GM19099 (cell line): ENCODE data around the gene KLF12.
A peak's percentile ranks its signal among the peaks of the same experiment; 100 is the strongest.

Experiments used
- POLR2A ChIP-seq: IDR thresholded peaks from 3 replicates; pipeline ENCODE4 v1.6.1; 2011; ENCODE audit warnings: low read depth; ENCODE audit not compliant: insufficient read length; ENCODE audit errors: extremely low read depth

KLF12 gene

DNA sequence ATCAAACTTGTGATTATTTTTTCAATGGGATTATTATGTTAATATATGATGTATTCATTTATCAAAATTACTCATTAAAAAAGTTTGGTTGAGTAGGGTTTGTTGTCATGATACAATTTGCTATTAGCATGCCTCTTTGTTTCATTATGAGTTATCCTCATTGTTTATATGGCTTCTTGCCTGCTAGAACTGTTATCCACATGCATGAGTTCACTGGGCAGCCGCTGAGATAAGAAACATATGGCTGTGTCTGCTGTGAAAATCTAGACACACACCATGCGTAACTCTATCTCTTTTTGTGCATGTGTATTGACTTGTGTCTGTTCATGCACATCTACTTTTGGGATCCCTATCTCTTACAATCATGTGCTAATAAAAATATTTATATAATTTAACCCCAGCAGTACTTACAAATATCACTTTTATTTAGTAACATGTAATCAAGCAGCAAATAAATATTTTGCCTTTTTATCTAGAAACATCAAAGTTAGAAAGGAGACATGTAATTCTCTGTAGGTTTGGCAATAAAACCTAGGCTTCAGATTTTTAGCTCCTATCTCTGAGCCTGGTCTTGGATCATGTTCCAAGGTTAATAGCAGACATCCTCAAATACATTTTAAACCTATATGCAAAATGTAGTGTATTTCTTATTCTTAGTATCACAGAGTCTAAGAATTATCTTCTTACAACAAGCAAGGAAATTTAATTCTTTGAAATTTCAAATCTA, 11.2 kb upstream of the KLF12 start:
- TF ChIP-seq POLR2A: no peak

DNA sequence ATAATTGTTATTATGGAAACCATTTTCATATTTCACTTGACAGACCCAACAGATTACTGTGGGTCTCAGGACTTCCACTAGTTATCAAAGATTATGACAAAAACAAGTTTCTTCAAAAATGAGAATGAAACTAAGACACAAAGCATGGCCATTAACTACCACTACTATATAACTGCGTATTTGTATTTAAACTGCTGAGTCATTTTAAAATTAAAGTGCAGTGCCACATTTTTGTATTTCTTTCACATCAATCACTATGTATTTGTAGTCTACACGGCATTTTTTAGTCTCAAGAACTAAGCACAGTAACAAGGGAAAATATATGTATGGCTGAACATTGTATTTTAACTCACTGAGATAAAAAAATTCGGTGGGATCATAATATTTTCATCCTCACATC, 10.1 kb upstream of the KLF12 start:
- TF ChIP-seq POLR2A: no peak

DNA sequence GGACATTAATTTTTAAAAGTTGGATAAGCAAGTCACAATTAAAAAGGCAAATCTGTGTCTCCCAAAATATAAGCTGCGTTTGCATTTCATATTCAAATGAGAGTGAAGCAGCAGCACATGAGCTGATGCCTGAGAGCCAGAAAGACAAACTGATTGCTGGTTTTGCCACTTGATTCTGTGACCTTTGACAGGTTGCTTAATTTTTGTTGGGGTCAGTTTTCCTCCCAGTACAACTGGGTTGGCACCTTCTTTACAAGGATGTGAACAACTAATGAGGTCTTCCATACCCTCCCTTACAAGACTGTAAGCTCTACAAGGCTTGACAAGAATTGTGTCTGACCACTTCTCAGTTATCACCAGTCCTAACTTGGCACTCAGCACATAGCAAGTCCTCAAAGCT, 8.1 kb upstream of the KLF12 start:
- TF ChIP-seq POLR2A: no peak

DNA sequence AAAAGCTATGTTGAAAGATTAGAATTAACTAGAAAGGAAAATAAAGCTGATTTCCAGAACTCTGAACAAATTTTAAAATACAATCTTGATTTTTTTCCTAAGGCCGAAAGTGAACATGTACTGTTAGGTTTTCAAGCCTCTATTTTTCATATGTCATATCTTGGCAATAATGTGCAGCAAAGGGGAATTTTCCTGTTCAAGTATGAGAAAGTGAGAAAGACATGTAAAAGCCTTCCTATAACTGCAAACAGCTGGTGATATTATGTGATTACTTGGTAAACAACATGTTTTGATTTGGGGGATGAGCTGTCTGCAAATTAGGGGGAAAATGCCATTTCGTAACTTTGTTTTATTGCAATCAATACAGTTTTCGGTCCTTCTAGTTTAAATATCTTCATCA, 4.0 kb upstream of the KLF12 start:
- TF ChIP-seq POLR2A: no peak

DNA sequence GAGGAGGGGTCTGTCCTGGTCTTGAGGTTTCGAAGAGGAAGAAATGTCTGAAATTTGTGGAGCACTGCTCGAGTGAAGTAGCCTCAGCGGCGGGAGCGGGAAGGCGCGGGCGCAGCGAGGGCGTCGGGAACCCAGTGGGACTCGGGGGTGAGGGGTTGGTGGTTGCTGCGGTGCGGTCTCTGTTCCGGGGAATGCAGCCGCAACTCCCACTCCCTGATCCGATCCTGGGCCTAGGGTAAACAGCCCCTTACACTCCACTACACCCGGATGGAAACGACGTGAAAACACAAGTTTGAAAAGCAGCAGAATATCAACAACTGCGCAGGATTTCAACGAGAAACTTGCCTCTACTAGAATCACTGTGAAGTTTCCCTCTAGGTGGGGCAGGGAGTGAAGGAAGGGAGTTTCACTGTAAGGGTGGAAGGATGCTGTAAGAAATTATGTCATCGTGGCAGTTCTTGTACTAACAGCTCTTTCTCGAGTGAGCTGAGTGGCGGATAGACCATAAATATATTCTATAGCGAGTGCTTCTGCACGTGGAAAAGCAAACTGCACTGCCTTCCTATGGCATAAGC, 2.0 kb upstream of the KLF12 start:
- no peak for TF ChIP-seq POLR2A

DNA sequence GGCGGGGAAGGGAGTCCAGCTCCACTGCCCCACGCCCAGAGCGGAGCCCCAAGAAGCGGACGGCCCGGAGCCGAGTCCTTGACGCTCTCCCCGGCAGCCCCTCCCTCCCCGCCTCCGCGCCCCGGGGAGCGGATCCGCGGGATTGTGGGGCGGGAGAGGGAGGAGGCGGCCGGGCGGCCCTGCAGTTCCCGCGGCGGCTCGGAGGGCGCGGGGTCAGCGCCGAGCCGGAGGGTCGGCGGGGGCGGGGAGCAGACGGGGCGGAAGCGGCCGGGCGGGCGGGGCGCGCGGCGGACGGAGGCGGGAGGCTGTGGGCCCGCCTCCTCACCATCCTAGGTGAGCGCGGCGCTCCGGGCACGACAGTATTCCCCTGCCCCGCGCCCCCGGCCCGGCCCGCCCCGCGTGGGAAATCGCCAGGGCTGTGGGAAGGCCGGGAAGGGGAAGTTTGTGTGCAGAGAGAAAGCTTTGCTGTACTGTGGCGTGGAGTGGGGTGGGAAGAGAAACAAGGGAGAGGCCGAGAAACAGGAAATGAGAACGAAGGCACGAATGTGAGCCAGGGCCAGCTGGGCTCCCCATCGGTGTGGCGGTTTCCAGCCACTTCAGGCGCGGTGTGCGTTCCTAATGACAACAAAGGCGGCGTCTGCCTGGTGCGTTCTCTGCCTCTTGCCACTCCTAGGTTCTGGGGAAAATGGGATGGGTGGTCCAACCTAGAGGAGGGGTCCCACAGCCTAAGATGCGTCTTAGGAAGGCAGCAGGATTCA, 1.3 kb upstream of the KLF12 start:
- TF ChIP-seq POLR2A: peak; percentile 40

DNA sequence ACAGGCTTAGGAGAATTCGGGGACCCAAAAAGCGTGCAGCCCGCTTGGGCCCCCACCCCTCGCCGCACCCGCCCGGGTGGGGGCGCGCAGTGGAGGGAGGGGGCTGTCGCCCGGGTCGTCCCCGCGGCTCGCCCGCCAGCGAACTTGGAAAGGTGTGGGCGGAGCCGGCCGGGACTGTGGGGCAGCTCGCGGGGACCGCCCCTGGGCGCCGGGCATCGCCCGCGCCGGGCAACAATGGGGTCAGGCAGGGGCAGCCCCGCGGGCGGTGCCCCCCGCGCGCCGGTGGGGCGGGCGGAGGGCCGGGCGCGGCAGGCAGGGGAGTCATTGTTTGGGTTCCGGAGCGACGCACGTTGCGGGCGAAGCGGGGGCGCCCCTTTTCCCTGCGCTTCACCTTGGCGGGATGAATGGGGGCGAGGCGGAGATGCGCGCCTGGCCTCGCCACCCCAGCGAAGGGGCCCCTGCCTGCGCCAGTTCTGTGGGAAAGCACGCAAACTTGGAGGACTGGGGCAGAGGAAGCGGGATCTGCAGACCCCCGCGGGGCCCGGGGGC, 647 bp upstream of the KLF12 start:
- peak; percentile 10 for TF ChIP-seq POLR2A

DNA sequence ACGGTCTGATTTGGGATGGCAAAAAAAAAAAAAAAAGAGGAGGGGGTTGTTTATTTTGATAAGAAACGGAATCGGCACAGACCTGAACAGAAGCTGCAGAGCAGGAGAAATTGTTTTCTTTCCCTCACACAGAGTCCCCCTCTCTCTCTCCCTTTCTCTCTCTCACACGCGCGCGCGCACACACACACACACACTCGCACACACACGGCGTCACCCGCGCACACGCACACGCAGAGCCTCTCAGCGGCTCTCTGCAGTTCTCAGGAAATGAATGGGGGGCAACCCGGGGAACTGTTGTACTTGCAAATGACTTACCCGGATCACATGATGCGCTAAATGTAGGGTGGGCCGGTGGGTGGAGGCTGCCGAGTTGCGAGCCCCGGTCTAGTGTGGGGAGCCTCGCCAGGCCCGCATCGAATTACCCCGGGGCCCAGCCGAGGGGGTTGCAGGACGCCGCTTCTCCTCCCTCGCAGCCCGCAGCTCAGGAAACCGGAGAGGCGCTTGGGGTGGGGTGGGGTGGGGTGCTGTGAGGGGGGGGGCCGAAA, 475 bp downstream of the KLF12 start:
- peak; percentile 75 for TF ChIP-seq POLR2A

DNA sequence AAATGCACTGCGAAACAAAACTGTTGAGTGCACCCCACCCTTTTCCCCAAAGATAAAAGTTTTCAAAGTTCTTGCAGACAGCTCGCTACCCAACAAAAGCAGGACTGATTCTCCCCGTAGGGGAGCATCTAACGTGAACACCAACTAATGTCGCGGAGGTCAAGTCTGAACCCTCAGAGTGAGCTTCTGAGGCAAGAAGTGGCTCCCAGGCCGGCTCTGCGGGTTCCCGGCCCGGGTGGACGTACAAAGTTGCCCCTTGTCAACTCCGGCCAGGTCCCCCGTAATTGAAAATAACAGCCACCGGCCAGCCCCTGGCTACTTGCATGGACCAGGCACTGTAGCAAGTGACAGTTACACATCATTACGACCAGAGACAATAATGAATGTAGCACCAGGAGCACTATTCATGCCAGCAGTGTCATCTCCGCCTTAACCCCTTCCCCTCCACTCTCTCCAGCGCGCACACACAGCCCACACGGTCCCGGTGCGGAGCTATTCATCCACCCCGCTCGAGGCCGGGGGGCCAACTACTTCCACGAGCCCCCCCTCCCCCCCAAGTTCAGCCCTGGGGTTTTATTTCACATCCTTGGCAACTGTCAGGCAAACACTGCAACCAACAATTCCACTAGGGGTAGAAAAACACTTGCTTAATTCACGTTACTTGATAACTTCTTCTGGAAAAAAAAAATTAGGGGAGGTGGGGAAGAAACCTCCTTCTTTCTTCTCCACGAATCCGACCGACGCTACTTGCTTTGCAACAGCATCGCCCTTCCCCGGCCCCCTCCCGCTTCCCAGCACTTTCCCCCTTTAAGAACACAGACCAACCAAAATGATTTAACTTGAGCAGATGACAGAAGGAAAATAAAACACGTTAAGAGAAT, 1.2 kb downstream of the KLF12 start:
- no peak for TF ChIP-seq POLR2A

DNA sequence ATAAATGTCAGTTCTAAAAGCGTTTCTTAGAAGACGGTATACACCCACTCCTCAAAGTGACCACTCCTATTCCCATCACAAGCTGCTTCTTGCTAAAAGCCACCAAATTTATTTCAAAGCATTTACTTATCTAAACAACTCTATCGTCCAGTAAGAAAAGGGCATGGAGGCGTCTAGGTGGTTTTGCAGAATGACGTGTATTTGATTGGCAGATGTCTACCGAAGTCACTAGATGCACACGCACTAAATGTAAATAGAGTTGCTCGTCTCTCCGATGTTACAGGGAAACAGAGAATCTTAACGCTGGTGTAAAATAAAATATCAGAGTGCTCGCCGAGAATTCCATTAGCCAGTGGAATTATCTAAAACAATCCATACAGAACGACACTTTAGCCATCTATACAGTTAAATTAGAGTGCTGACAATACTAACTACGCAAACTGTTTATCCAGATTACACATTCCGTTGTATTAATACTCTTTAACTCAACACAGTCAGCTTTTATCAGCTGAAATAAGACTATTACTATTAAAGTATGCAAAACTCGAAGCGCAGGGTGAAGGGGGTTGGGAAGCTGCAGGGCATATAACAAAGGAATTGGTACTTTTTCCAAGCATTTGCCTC, 1.9 kb downstream of the KLF12 start:
- TF ChIP-seq POLR2A: no peak

DNA sequence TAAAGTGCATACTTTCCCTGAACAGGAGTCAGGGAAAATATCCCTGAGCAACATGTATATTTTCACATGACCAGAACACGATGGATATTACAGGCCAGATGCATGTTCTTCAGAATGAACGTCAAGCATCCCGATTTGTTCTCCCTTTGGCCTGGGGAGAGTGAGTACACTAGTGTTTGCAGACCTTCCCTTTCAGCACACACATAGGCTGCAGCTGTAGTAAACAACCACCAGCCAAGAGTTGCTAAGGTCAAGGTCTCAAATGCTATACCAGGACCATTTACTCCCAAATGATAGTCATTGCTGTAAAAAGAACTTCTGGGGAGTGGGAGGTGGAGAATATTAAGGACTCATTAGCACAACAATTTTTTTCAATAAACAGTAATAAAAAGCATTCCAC, 3.0 kb downstream of the KLF12 start:
- no peak for TF ChIP-seq POLR2A

DNA sequence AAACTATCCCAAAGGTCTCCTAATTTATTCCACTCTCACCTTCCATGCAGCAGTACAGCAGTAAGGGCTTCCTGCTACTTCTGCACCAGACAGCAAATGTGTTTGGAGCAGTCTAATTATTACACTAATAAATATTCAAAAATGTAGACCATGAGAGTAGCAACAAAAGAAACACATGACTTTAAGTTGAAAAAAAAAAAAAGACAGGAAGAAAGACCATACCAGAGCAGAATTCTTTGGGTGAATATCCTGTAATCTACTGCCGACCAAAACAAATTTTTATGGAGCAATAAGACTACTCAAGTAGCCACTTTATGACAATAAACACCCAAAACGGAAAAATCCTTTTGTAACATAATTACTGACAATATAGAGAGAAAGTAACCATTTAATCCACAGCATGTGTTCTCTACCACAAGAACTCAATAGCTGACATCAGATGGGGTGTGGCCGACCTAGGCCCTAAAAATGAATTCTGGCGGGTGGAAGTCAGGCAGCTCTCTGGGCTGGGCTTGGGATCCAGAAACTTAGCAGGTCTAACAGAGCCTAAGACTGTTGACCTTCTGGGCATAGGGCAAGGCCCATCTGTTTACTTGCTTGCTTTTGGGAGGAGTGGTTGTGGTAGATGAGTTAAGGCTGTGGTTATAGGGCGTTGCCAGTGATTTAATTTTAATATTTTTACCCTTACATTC, 4.6 kb downstream of the KLF12 start:
- TF ChIP-seq POLR2A: no peak

DNA sequence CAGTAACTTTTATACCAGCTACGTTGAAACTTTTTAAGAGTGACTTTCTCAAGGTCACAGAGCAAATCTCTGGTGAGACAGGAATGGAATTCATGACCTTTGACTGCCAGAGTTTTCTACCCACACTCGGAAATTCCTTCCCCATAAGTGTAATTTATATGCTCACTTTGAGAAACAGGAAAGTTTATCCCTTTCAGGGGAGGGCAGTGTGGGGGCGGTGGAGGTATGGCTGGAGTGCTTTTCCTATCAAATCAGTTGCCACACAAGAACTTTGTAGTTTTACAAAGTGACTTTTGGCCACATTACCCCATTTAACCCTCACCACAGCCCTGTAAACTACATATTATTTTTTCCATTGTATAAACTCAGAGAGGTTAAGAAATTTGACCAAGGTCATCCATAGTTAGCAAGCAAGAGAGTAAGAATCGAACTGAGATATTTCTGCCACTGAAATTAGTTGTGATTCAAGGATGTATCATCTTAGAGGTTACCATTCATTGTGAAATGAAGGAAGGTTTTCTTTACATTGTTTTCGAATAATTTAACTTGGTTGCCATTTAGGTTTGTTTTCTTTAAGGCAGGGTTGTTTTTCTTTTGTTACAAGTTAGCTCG, 5.9 kb downstream of the KLF12 start:
- no peak for TF ChIP-seq POLR2A
